IPS-NIHi11 (cell line): Measurements from ENCODE around the gene CCDC141.
"Not testable (repeated sequence)": the region's sequence is repeated elsewhere in the genome, so short reads cannot be mapped to it uniquely, and the experiment has no call there.

ENCODE experiments used
- DNase-seq: peaks from one replicate; pipeline ENCODE4 v3.0.0; 2012; ENCODE audit warnings: mixed read lengths, low spot score

CCDC141 gene

GRCh38 chr2:179036353-179036905 is 13.5 kb downstream of the CCDC141 start:
- no peak for DNase-seq

DNA sequence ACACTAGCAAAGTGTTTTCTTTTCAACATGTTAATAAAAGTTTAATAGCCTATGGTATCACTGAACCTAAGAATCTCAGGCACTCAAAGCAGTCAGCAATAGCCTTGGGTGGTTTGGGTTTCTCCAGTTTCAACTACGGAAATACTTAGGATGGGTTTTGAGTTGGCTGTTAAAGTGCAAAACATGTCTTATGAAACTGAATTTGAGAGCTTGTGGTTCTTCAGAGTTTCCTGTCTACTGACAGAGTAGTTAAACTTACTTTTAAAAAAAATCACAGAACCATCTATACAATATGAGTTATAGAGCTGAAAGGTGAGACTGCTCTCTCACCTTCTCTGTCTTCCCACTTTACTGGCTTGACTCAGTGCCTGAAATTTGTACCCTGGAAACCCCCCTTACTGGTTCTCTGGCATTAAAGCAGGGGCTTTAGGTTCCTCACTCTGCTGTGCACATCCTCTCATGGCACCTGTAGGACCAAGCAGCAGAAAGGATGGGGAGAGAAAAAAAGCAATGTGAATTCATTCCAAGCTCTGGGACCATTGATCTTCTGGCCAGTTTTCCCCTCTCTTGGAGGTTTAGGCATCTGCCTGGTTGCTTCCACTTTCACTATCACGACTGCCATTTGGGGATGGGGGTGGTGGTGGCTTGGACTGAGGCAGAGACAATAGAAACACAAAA is 18.1 kb downstream of the CCDC141 start:
- DNase-seq = no peak

GRCh38 chr2:179024445-179024844 is 25.5 kb downstream of the CCDC141 start:
- DNase-seq = no peak

DNA sequence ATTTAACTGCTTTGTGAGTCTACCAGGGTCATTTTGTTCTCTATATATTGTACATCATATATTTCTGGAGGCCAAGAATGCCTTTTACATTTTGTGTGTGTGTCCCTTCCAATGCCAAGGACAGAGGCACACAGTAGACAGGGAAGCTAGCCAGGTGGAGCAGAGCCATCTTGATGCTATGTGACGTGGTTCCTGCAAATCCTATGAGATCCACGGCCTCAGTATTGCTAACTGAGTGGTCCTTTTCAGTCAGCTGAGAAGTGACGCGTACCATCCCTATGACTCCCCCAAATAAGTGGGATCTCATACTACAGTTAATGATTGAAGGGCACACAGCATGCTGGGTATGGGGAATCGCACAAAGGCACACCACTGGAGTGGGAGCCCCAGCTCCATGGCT is 27.3 kb downstream of the CCDC141 start:
- no peak for DNase-seq

- no peak for DNase-seq
Observed at GRCh38 chr2:179021258-179021657, 28.7 kb downstream of the CCDC141 start.

DNA sequence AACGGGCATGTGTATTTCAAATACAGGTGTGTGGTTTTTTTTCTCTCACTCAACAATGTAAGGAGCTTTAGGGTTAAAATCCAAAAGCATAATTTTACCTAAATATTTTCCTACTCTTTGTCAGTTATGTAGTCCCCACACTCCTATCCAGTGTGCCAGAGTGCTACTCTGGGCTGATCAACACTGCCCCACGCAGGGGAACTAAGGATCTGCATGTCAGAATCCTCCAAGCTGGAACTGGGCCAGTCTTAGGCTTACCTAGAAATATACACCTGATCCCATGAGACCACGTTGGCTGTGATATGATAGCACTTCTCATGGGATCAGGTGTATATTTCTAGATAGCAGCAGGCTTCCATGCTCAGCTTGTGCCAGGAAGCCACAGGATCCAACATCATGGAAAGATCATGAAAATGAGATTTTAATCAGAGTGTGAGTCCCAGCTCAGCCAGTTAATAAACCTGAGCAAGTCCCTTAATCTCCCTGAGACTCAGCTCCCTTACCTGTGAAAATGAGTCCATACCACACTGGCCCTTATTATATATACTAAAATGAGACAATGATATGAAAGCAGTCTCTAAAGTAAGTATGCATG is 29.7 kb downstream of the CCDC141 start:
- DNase-seq = peak; percentile 60

- DNase-seq = no peak
Observed at GRCh38 chr2:179019260-179019659, 30.7 kb downstream of the CCDC141 start.

- DNase-seq = no peak
Observed at GRCh38 chr2:179017773-179018357, 32.1 kb downstream of the CCDC141 start.

- not testable (repeated sequence) for DNase-seq
Observed at GRCh38 chr2:179014189-179014588, 35.7 kb downstream of the CCDC141 start.

GRCh38 chr2:179005976-179006375 is 44.0 kb downstream of the CCDC141 start:
- DNase-seq = no peak

GRCh38 chr2:178999476-178999875 is 50.5 kb downstream of the CCDC141 start:
- DNase-seq = no peak

GRCh38 chr2:178998539-178998938 is 51.4 kb downstream of the CCDC141 start:
- no peak for DNase-seq

DNA sequence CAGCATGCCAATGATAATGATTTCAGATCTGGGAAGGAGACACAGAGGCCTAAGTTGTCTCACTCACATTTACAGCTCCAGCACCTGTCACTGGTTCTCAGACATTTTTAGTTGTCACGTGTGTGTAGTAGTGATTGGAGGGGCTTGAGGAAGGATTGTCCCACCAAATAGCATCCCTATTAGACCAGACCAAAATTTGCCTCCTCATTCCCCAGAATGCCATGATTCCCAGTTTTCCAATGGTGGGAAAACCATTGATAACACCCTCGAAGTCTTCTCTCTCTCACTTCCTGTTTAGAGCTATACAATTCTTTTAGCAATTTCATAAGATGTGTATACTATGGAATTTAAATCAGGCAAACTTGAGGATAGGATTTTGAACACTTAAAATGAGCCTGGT is 52.5 kb downstream of the CCDC141 start:
- DNase-seq = no peak

GRCh38 chr2:178997067-178997466 is 52.9 kb downstream of the CCDC141 start:
- DNase-seq = no peak

GRCh38 chr2:178994264-178994663 is 55.7 kb downstream of the CCDC141 start:
- no peak for DNase-seq

DNA sequence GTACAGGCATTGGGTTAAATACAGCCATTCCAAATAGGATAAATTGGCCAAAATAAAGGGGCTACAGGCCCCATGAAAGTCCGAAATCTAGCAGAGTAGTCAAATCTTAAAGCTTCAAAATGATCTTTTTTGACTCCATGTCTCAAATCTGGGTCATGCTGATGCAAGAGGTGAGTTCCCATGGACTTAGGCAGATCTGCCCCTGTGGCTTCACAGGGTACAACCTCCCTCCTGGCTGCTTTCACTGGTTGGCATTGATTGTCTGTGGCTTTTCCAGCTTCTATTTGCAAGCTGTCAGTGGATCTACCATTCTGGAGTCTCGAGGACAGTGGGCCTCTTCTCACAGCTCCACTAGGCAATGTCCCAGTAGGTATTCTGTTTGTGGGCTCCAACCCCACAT is 56.1 kb downstream of the CCDC141 start:
- no peak for DNase-seq

- DNase-seq = not testable (repeated sequence)
Observed at GRCh38 chr2:178992719-178993118, 57.2 kb downstream of the CCDC141 start.

GRCh38 chr2:178990533-178991241 is 59.2 kb downstream of the CCDC141 start:
- no peak for DNase-seq

GRCh38 chr2:178989424-178989823 is 60.5 kb downstream of the CCDC141 start:
- not testable (repeated sequence) for DNase-seq

DNA sequence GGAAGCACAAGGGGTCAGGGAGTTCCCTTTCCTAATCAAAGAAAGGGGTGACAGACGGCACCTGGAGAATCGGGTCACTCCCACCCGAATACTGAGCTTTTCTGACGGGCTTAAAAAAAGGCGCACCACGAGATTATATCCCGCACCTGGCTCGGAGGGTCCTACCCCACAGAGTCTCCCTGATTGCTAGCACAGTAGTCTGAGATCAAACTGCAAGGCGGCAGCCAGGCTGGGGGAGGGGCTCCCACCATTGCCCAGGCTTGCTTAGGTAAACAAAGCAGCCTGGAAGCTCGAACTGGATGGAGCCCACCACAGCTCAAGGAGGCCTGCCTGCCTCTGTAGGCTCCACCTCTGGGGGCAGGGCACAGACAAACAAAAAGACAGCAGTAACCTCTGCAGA is 67.3 kb downstream of the CCDC141 start:
- not testable (repeated sequence) for DNase-seq

GRCh38 chr2:178980815-178981214 is 69.1 kb downstream of the CCDC141 start:
- DNase-seq = no peak

GRCh38 chr2:178978667-178979066 is 71.3 kb downstream of the CCDC141 start:
- DNase-seq = no peak

GRCh38 chr2:178976351-178976750 is 73.6 kb downstream of the CCDC141 start:
- DNase-seq = no peak
